Measurements from ENCODE around the gene TNFAIP6.
"Not testable (repeated sequence)": the region's sequence is repeated elsewhere in the genome, so short reads cannot be mapped to it uniquely, and the experiment has no call there.

TNFAIP6 gene

DNA sequence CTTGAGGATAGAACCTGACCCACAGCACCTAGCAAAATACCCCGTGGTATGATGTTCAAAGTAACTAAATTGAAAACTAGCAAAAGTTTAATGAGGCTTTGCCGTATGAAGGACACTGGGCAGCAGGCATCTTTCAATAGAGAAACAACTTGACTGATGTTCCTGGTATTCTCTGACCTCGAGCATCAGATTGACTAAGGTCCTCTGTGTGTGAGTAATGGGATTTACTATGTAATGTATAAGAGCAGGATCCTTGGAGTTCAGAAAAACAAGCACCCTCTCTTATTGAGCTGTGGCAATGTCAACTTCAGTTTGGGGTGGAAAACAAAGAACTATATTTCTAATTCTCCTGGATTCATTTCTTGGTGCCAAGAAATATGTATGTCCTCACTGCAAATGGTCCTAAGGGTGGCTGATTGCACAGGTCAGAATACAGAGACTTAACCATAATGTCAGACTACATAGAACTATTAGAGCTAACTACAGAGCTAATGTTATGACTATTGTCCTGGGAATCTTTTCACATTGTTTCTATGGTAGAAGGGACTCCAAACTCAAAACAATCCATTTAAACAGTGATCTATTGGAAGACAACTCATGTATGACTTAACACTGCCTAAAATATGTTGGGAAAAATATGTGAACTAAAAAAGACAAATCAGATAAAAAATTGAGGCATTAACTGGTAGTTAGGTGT is 4.4 kb downstream of the TNFAIP6 start:
- peak; percentile 51 for DNase-seq

DNA sequence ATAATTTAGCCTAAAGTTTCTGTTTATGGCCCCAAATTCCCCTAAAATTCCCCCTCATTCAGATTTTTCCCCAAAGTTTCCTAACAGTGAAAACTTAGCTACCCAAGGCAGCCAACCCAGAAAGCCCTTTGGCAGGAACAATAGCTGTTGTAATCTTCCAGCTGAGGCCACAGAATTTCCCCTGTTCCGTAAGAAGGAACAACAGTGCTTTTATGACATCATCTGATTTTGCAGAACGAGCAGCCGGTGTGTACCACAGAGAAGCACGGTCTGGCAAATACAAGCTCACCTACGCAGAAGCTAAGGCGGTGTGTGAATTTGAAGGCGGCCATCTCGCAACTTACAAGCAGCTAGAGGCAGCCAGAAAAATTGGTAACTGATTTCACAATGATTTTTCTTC is 6.3 kb downstream of the TNFAIP6 start:
- DNase-seq = no peak

DNA sequence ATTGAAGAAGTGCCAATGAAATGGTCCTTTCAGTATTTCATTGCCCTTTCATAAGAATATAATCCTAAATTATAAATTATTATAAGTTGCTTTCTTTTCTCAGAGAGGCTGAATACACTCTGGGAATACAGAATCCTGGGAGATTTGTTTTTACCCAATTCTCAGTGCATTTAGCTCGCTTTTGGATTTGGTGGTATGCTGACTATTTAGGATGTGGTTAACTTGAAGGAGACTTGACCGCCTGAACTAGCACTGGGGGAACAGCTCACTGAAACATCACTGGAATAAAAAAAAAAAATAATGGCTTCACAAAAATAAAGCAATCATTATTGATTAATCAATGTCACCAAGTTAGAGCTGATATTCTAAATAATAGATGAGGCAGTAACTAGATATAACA is 10.2 kb downstream of the TNFAIP6 start:
- peak; percentile 70 for DNase-seq

DNA sequence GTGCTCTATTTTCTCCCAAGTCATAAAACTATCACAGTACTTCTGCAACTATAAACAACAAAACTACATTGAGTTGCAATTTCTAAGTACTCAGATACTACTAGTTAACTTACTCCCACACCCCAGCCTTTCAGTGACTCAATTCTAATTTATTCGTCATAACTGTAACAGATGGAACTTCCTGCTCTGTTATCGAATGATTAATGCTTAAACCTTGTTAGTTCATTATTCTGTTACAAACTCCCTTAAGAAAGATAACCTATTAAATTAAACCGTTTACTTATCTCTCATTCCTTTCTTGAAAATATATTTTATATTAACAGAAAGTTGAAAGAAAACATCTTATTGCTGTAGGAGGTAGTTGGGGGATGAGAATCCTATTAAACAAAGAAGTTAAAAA is 17.0 kb downstream of the TNFAIP6 start:
- DNase-seq = peak; percentile 70

DNA sequence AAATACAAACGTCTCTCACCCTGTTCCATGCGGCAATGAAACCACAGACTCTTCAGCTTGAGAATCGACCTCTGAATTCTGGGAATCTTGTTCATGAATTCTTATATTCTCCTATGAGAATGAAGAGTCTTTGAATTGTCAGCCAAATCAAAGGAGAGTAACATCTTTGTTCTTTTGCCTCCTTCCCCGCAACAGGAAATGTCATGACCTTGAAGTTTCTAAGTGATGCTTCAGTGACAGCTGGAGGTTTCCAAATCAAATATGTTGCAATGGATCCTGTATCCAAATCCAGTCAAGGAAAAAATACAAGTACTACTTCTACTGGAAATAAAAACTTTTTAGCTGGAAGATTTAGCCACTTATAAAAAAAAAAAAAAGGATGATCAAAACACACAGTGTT is 21.8 kb downstream of the TNFAIP6 start:
- peak; percentile 70 for DNase-seq

DNA sequence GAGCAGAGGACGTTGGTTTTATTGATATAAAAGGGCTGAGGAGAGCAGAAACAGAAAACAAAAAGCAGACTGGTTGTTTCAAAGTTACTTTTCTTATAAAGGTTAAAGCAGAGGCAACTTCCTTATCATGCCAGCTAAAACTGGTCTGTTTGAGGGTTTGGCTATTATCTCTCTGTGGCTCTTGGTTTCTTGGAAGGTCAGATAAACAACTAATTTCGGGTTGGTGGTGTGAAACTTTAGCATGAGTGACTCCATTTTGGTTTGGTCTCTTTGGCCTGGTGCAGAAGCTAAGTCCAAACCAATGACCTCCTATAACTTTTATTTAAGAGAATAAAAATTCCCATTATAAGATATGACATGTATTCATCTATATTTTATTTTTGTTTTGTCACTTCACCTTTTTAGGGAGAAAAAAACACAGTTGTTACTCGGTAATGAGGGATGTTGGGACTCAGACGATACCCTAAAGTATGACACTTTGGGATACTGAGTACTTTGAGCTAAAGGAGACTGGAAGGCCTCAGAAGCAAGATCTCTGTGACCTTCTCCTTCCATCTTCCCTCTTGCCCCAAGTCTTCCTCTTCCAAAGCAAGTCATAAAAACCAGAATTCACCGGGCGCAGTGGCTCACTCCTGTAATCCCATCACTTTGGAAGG is 23.3 kb downstream of the TNFAIP6 start:
- DNase-seq = no peak

DNA sequence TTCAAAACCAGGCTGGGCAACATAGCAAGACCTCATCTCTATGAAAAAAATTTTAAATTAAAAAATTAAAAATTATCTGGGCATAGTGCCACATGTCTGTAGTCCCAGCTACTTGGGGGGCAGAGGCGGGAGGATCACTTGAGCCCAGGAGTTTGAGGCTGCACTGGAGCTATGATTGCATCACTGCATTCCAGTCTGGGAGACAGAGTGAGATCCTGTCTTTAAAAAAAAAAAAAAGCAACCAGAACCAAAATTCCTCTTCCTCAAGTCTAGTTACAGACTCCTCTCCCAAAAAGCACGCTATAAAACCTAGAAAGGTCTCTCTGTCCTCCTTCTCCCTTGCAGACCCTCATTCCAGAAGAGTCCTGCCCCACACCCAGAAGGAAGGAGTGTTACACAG is 23.9 kb downstream of the TNFAIP6 start:
- DNase-seq = peak; percentile 86

DNA sequence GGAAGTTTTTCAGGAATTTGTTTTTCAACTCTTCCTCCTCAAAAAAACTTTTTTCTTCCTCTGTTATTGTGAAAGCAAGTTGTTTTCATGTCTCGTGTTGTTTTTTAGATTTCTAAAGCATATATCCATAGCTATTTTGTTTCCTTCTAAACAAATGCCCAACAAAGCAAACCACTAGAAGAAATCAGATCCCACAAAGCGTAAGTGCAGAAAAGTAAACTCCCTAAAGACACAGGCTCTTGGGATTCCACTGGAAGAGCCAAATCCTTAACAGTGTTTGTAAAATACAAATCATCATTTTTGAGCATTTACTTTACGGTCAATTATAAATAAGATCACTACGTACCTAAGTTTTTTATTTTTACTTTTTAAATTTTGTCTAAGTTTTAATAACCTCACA is 30.6 kb downstream of the TNFAIP6 start:
- no peak for DNase-seq

DNA sequence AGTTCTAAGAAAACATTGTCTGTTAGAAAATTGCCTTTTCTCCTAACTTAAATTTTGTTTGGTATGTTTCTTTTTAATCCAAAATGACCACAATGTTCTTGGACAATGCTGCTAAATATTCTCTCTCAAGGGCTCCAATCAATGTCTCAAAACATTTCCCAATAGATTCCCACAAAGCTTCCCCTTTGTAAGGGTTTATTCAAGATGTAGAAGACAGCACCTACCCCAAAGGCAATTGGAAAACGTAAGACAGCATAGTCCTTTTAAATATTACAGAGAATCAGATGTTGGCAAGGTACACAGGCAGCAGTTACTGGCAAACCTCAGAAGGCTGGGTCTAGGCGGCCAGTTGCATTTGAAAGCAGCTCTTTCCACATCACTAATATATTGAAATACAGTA is 34.0 kb downstream of the TNFAIP6 start:
- no peak for DNase-seq

DNA sequence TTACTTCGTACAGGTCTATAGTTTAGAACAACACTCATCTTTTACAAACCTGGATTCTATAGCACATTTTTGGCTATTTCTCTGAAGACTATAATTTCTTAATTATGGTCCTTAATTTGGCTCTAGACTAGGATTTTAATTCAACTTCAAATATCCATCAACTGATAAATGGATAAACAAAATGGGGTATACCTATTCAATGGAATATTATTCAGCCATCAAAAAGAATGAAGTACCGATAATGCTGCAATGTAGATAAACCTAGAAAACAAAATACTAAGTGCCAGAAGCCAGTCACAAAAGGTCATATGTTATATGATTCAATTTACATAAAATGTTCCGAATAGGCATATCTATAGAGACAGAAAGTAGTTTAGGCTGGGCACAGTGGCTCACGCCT is 37.1 kb downstream of the TNFAIP6 start:
- no peak for DNase-seq

DNA sequence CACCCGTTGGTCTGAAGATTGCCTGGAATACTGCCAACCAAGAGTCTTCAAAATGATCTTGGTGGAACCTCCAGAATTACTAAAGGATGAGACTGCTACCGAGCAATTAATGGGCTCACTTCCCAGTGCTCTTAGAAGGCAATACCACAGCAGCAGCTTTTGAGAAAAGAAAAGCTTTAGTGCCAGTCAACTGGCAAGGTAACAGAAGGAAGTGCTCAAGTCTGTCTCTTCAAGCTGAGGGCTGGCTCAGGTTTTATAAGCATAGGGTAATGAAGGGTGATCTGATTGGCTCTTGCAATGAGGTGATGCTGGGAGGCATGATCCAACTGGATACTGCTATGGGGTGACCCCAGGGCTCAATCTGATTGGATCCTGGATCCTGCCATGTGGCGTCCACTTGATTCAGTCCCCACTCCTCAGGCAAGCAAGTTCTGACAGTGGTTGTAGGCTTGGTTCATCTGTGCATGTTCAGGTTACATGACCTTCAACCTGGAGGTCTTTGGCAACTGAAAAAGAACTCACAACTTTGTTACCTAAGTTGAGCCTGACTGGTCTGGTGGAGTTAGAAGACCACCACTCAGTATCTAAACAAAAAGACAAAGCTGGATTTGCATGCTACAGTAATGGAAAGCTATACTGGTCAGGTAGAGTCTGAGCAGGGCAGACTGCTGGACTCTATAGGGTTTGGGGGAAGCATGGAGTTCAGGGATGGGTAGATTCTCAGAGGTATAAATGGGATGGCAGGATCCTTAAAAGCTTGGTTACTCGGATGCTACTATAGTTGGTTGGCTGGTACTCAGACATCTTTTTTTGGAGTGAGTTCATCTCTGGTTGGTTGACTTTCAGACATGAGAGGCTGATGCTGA is 38.4 kb downstream of the TNFAIP6 start:
- DNase-seq = no peak

DNA sequence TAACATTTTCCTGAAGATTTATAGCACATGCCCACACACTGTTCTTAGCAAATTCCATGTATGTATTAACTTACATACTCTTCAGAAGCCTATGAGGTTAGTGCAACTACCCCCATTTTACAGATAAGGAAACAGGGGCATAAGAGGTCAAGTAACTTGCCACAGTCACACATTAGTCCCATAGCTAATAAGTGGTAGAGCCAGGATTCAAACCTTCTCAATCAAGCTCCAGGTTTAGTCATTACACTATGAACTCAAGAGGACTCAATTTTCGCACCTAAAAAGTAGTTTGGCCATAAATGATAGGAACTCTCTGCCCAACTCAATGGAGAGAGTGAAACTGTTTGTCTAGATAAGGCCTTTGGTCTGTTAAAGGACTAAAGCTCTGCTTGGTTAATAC is 42.6 kb downstream of the TNFAIP6 start:
- no peak for DNase-seq

DNA sequence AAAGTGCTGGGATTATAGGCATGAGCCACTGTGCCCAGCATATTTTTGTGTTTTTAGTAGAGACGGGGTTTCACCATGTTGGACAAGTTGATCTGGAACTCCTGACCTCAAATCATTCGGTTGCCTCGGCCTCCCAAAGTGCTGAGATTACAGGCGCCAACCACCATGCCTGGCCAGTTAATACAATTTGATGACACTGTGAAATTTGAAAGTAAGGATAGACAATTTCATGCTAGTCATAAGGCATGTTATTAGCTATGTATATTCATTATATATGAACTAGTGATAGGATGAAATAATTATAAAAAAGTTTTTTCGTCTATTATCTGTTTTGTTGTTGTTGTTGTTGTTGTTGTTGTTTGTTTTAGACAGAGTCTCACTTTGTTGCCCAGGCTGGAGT is 43.8 kb downstream of the TNFAIP6 start:
- DNase-seq = no peak

DNA sequence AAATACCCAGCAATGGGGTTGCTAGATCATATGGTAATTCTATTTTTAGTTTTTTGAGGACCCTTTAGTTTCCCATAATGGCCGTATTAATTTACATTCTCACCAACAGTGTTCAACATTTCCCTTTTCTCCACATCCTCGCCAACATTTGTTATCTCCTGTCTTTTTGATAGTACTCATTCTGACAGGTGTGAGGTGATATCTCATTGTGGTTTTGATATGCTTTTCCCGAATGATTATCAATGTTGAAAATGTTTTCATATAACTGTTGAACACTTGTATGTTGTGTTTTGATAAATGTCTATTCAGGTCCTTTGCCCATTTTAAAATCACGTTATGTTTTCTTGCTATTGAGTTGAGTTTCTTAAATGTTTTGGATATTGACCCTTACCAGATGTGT is 46.5 kb downstream of the TNFAIP6 start:
- DNase-seq = no peak

DNA sequence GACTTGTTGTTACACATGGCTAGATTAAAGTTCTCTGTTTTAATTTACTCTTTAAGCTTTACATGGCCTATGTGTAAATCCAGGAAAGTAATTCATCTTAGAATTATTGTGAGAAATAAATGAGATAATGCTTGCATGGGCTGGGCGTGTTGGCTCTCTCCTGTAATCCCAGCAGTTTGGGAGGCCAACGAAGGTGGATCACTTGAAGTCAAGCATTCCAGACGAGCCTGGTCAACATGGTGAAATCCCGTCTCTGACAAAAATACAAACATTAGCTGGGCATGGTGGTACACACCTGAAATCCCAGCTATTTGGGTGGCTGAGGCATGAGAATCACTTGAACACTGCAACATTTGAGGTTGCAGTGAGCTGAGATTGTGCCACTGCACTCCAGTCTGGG is 48.0 kb downstream of the TNFAIP6 start:
- DNase-seq = no peak

DNA sequence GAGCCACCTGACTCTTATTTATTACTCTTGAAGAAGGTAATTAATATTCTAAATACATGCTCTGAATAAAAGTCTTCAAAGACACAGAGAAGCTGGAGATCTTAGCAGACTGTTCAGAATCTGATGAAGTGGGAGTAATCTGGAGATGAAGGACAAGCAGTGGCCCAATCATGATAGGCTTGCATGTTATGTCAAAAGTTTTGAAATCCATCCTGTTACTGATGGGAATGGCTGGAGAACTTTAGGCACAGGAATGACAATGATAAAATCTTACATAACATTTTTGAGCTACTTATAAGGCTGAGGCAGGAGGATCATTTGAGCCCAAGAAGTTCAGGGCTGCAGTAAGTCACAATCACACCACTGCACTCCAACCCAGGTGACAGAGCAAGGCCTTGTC is 49.9 kb downstream of the TNFAIP6 start:
- DNase-seq = no peak

DNA sequence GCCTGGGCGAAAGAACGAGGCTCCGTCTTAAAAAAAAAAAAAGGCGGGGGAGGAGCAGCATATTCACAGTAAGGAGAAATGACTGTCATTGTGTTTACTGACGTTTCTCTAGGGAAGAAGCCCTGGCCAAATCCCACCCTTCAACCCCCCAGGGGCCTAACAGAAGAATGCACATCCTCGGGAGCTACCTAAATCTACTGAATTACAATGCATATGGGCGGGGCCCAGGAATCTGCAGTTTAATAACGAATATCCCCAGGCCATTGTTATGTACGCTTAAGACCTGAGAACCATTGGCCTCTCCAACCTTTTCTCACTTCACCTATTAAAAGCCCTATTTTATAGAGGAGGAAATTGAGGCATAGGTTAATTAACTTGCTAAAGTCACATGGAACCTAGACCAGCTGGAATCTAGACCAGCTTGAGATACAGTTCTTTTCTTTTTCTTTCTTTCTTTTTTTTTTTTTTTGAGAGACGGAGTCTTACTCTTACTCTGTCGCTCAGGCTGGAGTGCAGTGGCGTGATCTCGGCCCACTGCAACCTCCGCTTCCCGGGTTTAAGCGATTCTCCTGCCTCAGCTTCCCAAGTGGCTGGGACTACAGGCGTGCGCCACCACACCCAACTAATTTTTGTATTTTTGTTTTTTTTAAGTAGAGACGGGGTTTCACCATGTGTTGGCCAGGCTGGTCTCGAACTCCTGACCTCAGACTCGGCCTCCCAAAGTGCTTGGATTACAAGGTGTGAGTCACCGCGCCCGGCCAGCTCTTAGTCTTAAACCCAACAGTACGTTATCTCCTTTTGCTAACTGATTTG is 51.6 kb downstream of the TNFAIP6 start:
- no peak for DNase-seq

DNA sequence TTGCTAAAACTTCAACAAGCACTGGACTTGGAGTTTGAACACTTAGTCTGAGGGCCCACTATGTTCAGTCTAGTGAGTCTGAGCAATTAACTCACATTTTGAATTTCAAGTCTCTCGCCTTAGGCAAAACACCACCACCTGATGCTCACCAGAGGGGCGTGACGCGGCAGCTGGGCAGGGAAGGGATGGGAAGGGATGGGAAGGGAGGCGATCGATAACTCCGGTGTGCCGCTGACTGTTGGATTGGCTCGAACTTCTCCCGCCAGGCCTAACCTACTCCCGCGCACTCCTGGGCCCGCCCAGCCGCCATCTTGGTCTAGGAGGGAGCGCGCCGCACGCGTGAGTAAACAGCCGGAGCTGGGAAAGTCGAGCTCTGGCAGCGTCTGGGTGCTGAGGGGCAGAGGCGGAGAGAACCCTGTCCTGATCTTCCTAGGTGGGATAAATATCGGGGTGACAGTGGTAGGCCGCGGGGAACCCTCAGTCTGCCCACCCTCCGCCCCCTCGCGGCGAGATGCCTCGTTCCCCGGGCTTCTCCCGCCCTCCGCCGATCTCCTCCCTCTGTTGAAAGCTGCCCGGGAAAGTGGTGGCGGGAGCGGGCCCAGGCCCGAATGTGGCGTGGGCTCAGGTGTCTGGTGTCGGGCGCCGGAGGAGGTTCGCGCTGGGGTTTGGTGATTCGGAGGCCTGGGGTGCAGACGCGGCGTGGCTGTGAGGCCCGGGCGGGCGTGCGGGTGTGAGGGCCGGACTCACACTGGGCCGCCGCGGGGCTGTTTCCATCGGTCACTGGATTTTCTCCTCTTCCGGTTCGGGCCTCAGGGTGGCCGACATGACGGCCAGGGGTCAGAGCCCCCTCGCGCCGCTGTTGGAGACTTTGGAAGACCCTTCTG is 52.5 kb downstream of the TNFAIP6 start, which contains the start of gene RIF1:
RIF1 (plus strand) TSS at position 302 of the 884 bp plus-strand sequence; CDS start at position 824, 522 bp downstream.
- DNase-seq = peak; percentile 92

DNA sequence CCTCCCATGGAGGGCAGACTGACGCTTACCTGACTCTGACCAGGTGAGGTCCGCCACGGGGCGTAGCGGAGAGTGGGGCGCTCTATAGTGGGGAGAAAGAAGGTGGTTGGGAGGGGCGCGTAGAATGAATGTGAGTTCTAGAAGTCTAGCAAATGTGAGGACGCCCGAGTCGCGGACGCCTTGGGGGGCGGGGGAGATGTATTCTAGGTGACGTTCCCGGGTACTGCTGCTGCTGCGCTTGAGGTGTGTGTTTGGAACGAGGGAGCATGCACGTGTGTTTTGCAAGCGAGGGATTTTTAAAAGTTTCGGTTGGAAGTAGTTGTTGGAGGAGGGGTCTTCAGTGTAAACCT is 53.1 kb downstream of the TNFAIP6 start:
- DNase-seq = peak; percentile 15

DNA sequence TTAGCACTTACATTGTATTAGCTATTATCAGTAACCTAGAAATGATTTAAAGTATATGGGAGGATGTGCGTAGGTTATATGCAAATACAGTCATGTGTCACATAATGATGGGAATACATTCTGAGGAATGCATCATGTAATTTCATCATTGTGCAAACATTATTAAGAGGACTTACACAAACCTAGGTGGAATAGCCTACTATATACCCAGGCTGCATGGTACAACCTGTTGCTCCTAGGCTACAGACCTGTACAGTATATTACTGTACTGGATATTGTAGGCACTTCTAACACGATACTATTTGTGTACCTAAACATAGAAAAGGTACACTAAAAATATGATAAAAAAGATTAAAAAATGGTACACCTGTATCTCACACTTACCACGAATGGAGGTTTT is 60.3 kb downstream of the TNFAIP6 start:
- no peak for DNase-seq

DNA sequence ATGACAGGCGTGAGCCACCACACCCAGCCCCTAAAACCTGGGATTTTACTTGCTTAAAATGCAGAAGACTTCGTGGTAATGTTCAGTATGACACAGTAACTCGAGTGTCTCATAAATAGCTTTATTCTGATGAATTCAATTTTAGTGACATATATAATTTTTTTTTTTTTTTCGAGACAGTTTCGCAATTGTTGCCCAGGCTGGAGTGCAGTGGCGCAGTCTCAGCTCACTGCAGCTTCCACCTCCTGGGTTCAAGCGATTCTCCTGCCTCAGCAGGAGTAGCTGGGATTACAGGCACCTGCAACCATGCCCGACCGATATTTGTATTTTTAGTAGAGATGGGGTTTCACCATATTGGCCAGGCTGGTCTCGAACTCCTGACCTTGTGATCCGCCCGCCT is 64.3 kb downstream of the TNFAIP6 start:
- not testable (repeated sequence) for DNase-seq

DNA sequence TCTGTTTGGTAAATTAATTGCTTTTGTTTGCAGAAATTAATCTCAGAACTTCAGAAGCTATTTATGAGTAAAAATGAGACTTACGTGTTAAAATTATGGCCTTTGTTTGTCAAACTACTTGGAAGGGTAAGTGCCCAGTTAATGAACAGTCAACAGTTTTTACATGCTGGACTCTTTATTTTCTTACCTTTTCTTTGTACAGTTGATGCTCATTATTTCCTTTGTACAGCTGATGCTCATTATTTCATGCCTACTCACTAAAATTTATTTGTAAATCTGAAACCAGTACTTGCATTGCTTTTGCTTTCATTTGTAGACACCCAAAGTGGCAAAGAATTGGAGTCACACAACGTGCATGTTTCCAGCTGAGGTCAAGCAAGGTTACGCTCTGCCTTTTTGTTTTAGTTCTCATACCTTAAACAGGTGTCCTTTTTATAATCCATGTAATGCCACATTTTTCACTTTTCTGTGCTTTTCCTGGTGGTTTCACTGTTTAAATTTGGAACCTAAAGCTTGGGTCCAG is 65.6 kb downstream of the TNFAIP6 start:
- DNase-seq = no peak

All from fibroblast of upper back skin (primary cell).